ENCODE measurements around the gene PASD1. TPM values are rescaled to one million over a fixed set of nuclear protein-coding genes. Genes with fewer than 3 reads are reported as not detected.

The PASD1 gene
- total and polyA plus RNA-seq, 8 donors = not detected

- intact Hi-C loops (cut with DNase I) = no loop called here
- no peak overlapping the region for H3K27ac ChIP-seq
- TF ChIP-seq CTCF (IDR thresholded peaks at IDR 0.05) = no peak
- H3K36me3 ChIP-seq = no peaks in the 10 kb centered on the region
- 0 to 11% methylated on average over 1 of the region's 1 CpG for WGBS, 2 donors
- FAIRE-seq (peak; percentile 29), ATAC-seq (no peak), DNase-seq (no peak)
- H3K27me3 ChIP-seq = peaks cover 0 to 29% (median 0%) of the 10 kb centered on the region in 4 donors
- no peaks in the 10 kb centered on the region for H3K4me1 ChIP-seq
- H3K4me3 ChIP-seq = no peak overlapping the region
- no peaks in the 10 kb centered on the region for H3K9me3 ChIP-seq
Observed at GRCh38 chrX:151596282-151596681, 32.8 kb downstream of the PASD1 start.

GRCh38 chrX:151604931-151605330, 41.5 kb downstream of the PASD1 start:
- H3K27ac ChIP-seq = no peak overlapping the region
- WGBS, 2 donors = 56 to 62% methylated on average over 1 of the region's 1 CpG
- ATAC-seq (no peak), DNase-seq (no peak), FAIRE-seq (no peak)
- H3K4me1 ChIP-seq = no peaks in the 10 kb centered on the region
- no peaks in the 10 kb centered on the region for H3K36me3 ChIP-seq
- no peak for TF ChIP-seq CTCF (IDR thresholded peaks at IDR 0.05)
- intact Hi-C loops (cut with DNase I) = no loop called here
- no peaks in the 10 kb centered on the region for H3K9me3 ChIP-seq
- H3K4me3 ChIP-seq = no peak overlapping the region
- H3K27me3 ChIP-seq = peaks cover 0 to 8% (median 3%) of the 10 kb centered on the region in 4 donors

- FAIRE-seq = no peak
- no peak overlapping the region for H3K4me3 ChIP-seq
Observed at GRCh38 chrX:151609222-151609621, 45.7 kb downstream of the PASD1 start.

GRCh38 chrX:151621422-151621821, 57.9 kb downstream of the PASD1 start:
- no peaks in the 10 kb centered on the region for H3K36me3 ChIP-seq
- intact Hi-C loops (cut with DNase I) = no loop called here
- no peaks in the 10 kb centered on the region for H3K9me3 ChIP-seq
- ATAC-seq = no peak
- WGBS, 2 donors = 51 to 55% methylated on average over 3 of the region's 3 CpGs
- no peak overlapping the region for H3K27ac ChIP-seq
- DNase-seq = no peak
- no peak for TF ChIP-seq CTCF (IDR thresholded peaks at IDR 0.05)
- H3K4me1 ChIP-seq = no peaks in the 10 kb centered on the region
- peaks cover 0 to 30% (median 0%) of the 10 kb centered on the region in 4 donors for H3K27me3 ChIP-seq
- H3K4me3 ChIP-seq = no peak overlapping the region
- FAIRE-seq = no peak

More at GRCh38 chrX:151609222-151609621, 45.7 kb downstream of the PASD1 start:
- intact Hi-C loops (cut with DNase I) = no loop called here
- WGBS, 2 donors = 65 to 71% methylated on average over 5 of the region's 5 CpGs
- no peak for TF ChIP-seq CTCF (IDR thresholded peaks at IDR 0.05)
- no peak for DNase-seq
- Histone ChIP-seq H3K9me3 (no peaks in the 10 kb centered on the region), H3K36me3 (no peaks in the 10 kb centered on the region), H3K27me3 (peaks cover 0 to 8% (median 3%) of the 10 kb centered on the region in 4 donors), H3K4me1 (no peaks in the 10 kb centered on the region), H3K27ac (no peak overlapping the region)
- no peak for ATAC-seq

- 29 to 34% methylated on average over 2 of the region's 2 CpGs for WGBS, 2 donors
- intact Hi-C loops (cut with DNase I) = no loop called here
- Histone ChIP-seq H3K27ac (no peak overlapping the region), H3K9me3 (no peaks in the 10 kb centered on the region), H3K27me3 (peaks cover 0 to 20% (median 0%) of the 10 kb centered on the region in 4 donors), H3K4me1 (no peaks in the 10 kb centered on the region), H3K4me3 (no peak overlapping the region), H3K36me3 (no peaks in the 10 kb centered on the region)
- ATAC-seq (no peak), FAIRE-seq (no peak), DNase-seq (no peak)
- TF ChIP-seq CTCF (IDR thresholded peaks at IDR 0.05) = no peak
Observed at GRCh38 chrX:151624677-151625076, 61.2 kb downstream of the PASD1 start.

Data from pancreas (tissue), 10 donors.